Suppressor macrophage treated with lipopolysaccharide for 1 hour (primary cell): Measurements from ENCODE around the gene MTCH2.

Experiments
- DNase-seq, 3 donors: peaks; one replicate each; pipeline ENCODE4 v3.0.0-alpha.2; 2020 to 2022

The MTCH2 gene

DNA sequence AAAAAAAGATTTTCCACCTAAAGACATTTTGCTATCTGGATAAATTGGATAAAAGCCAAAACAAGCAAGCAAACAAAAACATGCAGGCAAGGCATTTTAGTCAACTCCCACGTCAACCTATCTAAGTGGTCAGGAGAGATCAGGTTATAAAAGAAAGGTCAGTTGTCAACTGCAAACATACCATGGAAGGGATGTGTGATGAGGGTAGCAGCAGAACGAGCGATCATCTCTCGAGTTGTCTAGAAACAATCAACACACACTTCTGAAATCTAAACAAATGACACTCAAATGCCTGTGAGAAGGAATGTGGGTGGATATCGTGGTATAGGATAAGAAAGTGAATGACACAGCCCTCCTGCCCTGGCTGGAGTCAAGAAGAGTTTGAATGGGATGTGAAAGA is 10.9 kb downstream of the MTCH2 start:
- no peak for DNase-seq

- DNase-seq: no peak
Measured at GRCh38 chr11:47628026-47628425, 14.3 kb downstream of the MTCH2 start.

- no peak for DNase-seq
Measured at GRCh38 chr11:47626234-47626633, 16.1 kb downstream of the MTCH2 start.

GRCh38 chr11:47620836-47621378 is 21.5 kb downstream of the MTCH2 start:
- DNase-seq: no peak

GRCh38 chr11:47617417-47617809 is 24.9 kb downstream of the MTCH2 start:
- no peak for DNase-seq

DNA sequence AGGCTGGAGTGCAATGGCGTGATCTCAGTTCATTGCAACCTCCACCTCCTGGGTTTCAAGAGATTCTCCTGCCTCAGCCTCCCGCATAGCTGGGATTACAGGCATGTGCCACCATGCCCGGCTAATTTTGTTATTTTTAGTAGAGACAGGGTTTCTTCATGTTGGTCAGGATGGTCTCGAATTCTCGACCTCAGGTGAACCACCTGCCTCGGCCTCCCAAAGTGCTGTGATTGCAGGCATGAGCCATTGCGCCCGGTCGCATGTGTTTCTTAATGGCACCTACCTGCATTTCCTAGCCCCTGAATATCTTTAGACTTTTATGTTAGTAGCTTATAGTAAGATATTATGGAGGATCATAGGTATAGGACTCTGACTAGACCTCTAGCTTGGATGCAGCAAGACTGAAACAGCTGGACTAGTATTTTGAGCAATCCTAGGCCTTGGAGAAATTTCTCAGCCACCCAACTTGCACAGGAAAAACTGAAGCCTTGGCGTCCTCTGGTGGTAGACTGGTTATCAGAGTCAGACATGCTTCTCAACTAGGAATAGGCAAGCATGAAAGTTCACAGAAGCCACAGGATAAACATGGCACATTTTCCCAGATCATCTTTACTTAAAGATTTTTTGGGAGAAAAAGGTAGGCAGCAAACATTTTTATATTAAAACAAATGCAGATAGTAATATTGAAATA is 25.5 kb downstream of the MTCH2 start:
- peak; percentile 54 to 73 (median 72) for DNase-seq

DNA sequence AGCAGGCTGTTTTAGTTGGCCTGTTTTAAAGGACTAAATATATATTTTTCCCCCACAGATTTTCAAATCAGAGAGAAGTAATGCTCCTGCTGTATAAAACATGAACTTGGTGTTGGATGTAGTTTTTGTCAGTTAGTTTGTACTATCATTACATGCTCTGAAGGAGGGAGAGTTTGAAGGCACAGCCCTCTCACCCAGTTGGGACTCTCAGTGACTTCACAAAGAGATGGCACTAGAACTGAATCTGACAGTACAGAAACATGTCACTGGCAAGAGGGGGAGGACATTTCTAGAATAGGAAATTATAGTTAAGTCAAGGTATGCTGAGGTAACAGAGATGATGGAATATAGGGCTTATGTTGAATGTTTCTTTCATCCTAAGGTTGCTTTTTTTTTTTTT is 27.1 kb downstream of the MTCH2 start:
- DNase-seq: no peak

- peak; percentile 53 to 62 (median 53) for DNase-seq
Measured at GRCh38 chr11:47611348-47611794, 31.0 kb downstream of the MTCH2 start.

- no peak for DNase-seq
Measured at GRCh38 chr11:47609675-47610074, 32.7 kb downstream of the MTCH2 start.

- DNase-seq: no peak
Measured at GRCh38 chr11:47607380-47607779, 35.0 kb downstream of the MTCH2 start.

GRCh38 chr11:47606731-47607130 is 35.6 kb downstream of the MTCH2 start:
- no peak for DNase-seq

DNA sequence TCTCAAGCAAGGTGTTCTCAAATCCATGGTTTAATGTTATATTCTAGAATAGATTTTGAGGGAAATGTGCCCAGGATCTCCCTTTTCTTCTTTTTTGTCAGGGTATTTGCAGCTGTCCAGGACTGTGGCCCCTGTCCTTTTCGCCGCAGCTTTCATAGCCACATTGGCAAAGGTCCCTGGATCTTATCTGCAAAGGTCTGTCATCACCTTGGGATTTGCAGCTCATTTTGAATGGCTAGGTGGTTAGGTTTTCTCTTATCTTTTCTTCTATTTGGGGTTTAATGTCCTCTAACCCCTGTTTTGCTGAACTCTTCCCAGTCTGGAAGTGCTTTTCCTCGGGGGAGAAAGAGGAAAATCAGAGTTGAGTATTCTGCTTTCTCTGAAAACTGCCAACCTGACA is 36.4 kb downstream of the MTCH2 start:
- DNase-seq: no peak

DNA sequence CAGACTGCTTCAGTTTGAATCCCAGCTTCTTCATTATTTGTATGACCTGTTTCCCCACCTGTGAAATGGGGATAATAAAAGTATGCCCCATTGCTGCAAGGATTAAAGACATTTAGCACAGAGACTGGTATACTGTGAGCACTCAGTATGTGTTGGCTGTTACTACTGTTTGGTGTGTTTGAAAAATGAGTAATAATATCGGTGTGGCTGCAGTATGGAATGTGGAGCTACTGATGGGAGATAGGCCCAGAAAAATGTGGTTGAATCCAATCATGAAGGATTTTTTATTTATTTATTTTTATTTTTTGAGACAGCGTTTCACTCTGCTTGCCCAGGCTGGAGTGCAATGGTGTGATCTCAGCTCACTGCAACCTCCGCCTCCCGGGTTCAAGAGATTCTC is 39.1 kb downstream of the MTCH2 start:
- no peak for DNase-seq

DNA sequence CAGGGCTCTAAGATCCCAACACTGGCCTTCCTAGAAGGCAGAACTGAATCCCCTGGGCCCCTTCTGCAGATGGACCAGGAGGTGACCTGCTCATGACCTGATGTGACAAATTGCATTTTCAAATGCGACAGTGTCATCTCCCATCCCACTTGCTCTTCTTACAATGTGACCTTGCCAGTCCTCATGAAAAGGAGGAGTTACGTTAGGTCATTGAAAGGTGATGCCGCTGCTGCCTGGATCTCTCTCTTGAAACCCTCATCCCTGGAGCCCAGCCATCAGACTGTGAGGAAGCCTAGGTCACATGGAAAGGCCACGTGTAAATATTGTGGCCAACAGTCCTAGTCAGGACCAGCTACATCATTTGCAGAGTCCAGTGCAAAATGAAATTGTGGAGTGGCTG is 42.5 kb downstream of the MTCH2 start:
- no peak for DNase-seq

DNA sequence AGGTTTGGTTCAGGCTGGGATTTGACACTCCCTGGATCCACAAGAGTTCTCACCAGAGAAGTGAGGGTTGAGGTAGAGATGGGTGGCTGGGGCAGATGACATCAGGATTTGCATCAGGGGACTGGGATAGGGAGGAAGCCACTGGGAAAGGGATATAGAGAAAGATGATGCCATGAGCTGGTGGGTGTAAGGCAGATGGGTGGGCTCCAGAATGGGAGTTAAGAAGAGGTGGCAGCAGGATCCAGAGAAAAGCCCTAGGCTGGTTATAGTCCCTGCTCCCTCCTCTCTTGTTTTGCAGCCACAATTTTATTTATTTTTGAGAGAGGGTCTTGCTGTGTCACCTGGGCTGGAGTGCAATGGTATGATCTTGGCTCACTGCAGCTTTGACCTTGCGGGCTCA is 46.4 kb downstream of the MTCH2 start:
- no peak for DNase-seq

DNA sequence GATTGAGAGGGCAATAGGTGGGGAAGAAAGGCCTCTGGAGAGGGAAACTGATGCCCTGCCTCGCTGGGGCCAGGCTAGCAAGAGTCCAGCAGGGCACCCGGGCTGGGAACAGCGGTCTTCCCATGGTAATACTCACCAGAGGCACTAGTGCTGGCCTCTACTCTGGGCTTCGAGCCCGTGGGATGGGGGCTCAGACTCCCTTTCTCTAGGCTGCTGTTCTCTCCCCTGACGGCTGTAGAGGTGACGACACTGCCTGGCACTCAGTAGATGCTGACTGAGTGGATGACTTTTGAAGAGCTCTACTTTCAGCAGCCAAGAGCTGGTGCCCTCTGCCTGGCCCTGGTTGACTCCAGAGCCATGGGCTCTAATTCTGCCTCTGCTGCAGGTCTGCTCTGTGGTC is 47.3 kb downstream of the MTCH2 start:
- no peak for DNase-seq

GRCh38 chr11:47593934-47594855 is 48.2 kb downstream of the MTCH2 start, which contains the start of gene C1QTNF4:
Gene C1QTNF4 (minus strand): TSS chr11:47594411. CDS start chr11:47590810, 3,601 bp downstream.
- no peak for DNase-seq

DNA sequence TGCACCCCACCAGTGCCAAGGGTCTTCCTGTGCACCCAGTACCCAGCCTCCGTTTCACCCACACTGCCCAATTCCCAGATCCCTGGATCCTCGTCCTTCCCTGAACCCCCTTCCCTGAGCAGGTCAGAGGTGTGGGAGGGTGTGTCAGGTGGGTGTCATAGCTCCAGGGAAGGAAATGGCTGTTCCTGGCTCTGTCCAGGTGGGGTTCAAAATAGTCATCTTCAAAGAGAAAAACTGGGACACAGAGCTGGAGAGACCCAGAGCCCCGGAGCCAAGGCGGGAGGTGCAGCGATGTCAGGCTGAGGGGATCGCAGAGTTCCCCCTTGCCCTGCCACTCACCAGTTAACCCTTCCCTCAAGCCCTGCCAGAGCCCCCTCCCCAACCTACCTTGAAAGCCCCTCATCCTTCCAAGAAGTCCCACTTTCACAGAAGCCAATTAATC is 48.8 kb downstream of the MTCH2 start:
- no peak for DNase-seq

GRCh38 chr11:47592970-47593369 is 49.4 kb downstream of the MTCH2 start:
- DNase-seq: no peak

DNA sequence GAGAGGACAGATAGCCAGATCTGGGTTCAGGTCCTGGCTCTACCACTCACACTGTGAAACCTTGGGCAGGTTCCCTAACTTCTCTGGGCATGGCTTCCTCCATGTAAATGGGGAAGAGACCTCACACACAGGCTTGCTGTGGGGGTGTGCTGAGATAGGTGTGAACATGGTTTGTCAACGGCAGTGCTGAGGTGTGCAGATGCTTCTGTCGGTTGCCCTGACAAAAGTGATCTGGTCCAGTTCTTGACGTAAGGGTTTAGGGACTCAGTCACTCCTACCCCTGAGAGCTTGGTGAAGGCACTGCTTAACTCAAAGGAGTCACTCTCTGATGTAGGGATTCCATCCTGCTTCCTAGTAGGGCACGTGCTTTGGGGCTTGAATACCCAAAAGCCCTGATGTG is 50.1 kb downstream of the MTCH2 start:
- DNase-seq: peak in 1 of 3 donors; percentile 26

- no peak for DNase-seq
Measured at GRCh38 chr11:47591764-47592163, 50.6 kb downstream of the MTCH2 start.

- DNase-seq: no peak
Measured at GRCh38 chr11:47589977-47590861, 52.1 kb downstream of the MTCH2 start.

- DNase-seq: no peak
Measured at GRCh38 chr11:47589584-47589976, 52.8 kb downstream of the MTCH2 start.
